ENCODE measurements around the gene CPT1B. TPM values are rescaled to one million over a fixed set of nuclear protein-coding genes. Genes with fewer than 3 reads are reported as not detected.
A peak's percentile ranks its signal among the peaks of the same experiment; 100 is the strongest.

CPT1B gene
- total RNA-seq, 2 experiments from 2014 or later = 77.4 to 80.9 TPM

DNA sequence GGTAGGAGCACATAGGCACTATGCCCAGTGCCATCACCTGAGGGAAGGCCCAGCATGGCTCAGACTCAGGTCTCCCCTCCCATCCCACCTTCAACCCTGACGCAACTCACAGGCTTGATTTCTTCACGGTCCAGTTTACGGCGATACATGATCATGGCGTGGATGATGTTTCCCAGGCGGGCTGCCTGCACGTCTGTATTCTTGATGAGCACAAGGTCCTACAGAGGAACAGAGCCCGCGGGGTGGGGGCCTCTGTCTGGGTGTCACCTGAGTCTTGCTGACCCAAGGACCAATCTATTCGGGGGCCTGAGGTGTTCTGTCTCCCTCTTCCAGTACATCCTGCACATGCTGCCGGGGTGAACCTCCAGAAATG, 3.9 kb downstream of the CPT1B start:
- H3K36me3 Mint-ChIP-seq (ENCODE audit: low read depth) = peaks cover 29% of the 10 kb centered on the region
- DNase-seq (no peak), ATAC-seq (no peak)
- H3K9me3 Mint-ChIP-seq (ENCODE audit: insufficient read depth) = no peaks in the 10 kb centered on the region
- H3K4me1 Mint-ChIP-seq (ENCODE audit: low read depth) = peaks cover 17% of the 10 kb centered on the region
- ChIA-PET CTCF (interaction anchor here (1.2 kb wide), 1 partner anchor 8 kb away, joined by 3 read pairs; no protein-coding TSS in a partner anchor), POLR2A (interaction anchor here (1.5 to 3.0 kb wide), 2 partner anchors 11 to 49 kb away, joined by 4 to 14 read pairs; partner anchors contain the start of genes SCO2 and SYCE3)
- H3K27me3 Mint-ChIP-seq (ENCODE audit: low read depth) = no peaks in the 10 kb centered on the region
- no peak overlapping the region for H3K27ac Mint-ChIP-seq
- H3K4me3 Mint-ChIP-seq = no peak overlapping the region

DNA sequence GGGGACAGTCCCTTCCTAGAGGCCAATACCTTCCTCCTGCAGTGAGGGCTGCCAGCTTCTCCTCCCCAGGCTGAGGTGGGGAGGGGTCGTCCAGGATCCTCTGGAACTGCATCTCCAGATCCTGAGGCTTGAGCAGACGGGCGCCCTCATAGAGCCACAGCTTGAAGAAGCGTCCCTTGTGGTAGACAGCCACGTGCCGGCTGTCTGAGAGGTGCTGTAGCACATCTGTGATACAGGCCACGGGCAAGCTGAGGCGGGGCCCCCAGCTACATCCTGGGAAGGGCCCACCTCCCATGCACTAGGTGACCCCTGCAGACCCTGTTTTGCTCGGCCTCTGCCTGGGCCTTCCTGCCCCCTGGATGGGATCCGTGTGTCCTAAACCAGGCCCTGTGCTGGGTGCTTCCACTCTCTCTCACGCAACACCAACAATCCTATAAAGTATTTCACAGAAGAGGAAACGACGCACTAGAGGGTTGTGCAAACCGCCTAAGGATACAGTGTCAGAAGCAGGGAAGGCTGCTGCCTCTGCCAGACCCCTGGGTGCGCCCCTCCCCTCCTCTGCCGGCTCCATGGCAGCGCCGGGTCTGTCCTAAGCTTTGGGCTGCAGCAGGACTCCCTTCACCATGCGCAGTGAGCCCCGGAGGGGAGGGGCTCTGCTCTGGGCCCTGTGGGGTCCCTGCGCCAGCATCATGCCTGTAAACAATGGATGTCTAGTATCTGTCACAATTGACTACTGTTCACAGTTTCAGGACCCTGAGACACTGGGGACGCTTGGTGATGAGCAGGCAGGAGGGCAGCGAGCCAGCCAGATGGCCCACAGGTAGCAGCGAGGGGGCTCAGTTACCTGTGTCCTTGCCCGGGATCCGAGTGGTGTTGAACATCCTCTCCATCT, 4.5 kb downstream of the CPT1B start:
- CTCF ChIA-PET = interaction anchor here (1.0 to 1.4 kb wide), 3 partner anchors 8 to 48 kb away, joined by 3 to 5 read pairs (median 4); partner anchors contain the start of genes CHKB and SCO2
- Mint-ChIP-seq H3K27me3 (ENCODE audit: low read depth) (no peaks in the 10 kb centered on the region), H3K36me3 (ENCODE audit: low read depth) (peaks cover 34% of the 10 kb centered on the region), H3K9me3 (ENCODE audit: insufficient read depth) (no peaks in the 10 kb centered on the region), H3K4me3 (no peak overlapping the region), H3K4me1 (ENCODE audit: low read depth) (peaks cover 11% of the 10 kb centered on the region), H3K27ac (no peak overlapping the region)
- no peak for DNase-seq
- ATAC-seq = no peak
- POLR2A ChIA-PET = interaction anchor here (0.8 to 3.0 kb wide), 2 partner anchors 10 to 129 kb away, joined by 3 to 14 read pairs; partner anchors contain the start of gene SYCE3

DNA sequence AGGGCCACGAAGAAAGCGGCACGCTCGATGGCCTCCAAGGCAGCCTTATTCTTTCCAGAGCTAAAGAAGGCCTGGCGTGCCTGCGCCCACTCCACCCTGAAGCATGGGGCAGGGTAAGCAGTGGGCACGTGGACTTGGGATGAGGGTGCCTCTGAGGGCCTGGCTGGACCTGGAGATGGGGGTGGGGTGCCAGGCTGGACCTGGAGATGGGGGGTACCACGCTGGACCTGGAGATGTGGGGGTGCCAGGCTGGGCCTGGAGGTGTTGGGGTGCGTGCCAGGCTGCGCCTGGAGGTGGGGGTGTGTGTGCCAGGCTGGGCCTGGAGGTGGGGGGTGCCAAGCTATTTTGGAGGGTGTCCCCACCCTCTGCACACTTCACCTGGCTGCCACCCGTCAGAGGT, 5.3 kb downstream of the CPT1B start:
- POLR2A ChIA-PET = interaction anchor here (0.8 to 3.0 kb wide), 2 partner anchors 9 to 128 kb away, joined by 3 to 14 read pairs; partner anchors contain the start of gene SYCE3
- peaks cover 8% of the 10 kb centered on the region for H3K4me1 Mint-ChIP-seq (ENCODE audit: low read depth)

DNA sequence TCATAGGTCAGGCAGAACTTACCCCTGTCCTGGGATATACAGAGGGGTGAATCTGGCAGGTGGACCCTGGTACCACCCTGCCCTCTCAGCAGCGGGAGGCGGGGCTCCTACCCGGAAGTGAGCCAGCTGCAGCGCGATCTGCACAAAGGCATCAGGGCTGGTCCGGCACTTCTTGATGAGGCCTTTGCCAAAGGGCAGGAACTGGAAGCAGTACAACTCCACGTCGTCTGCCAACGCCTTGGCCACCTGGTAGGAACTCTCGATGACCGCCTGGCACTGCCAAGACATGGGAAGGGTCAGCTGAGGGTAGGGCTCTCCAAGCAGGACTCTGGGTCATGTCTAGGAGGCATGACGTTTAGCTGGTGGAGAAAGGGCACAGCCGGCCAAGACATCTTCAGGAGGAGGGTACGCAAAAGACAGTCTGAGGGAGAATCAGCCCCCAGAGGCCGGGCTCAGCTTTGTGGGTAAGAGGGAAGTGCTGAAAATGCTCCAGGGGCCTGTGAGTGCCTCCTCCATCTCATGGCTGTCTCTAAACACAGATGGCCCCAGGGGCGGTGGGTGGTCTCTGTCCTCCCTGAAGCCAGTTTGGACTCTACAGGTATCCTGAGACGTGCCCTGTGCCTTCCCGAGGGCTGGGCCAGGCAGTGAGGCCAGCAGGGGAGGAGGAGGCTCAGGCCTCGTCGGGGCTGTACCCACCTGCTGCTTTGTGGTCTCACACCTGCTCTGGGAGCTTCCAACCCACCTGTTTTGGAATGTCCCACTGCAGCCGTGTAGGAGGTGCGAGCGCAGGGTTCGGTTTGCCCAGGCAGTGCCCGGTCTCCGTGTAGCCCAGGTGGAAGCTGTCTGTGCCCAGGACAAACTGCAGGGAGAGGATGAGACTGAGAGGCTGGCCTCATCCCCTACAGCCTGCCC, 6.7 kb downstream of the CPT1B start:
- Mint-ChIP-seq H3K9me3 (ENCODE audit: insufficient read depth) (no peaks in the 10 kb centered on the region), H3K4me1 (ENCODE audit: low read depth) (no peaks in the 10 kb centered on the region), H3K36me3 (ENCODE audit: low read depth) (peaks cover 29% of the 10 kb centered on the region), H3K27ac (no peak overlapping the region), H3K27me3 (ENCODE audit: low read depth) (no peaks in the 10 kb centered on the region), H3K4me3 (no peak overlapping the region)
- ATAC-seq = no peak
- ChIA-PET CTCF (interaction anchor here (1.4 kb wide), 1 partner anchor 11 kb away, joined by 5 read pairs; the partner anchor contains the start of gene CHKB), POLR2A (interaction anchor here (0.8 to 3.0 kb wide), 3 partner anchors 8 to 46 kb away, joined by 4 to 14 read pairs (median 5); partner anchors contain the start of genes SCO2 and SYCE3)
- DNase-seq = no peak

More for the DNA sequence above, 5.3 kb downstream of the CPT1B start:
- Mint-ChIP-seq H3K27ac (no peak overlapping the region), H3K4me3 (no peak overlapping the region), H3K9me3 (ENCODE audit: insufficient read depth) (no peaks in the 10 kb centered on the region), H3K27me3 (ENCODE audit: low read depth) (no peaks in the 10 kb centered on the region), H3K36me3 (ENCODE audit: low read depth) (peaks cover 34% of the 10 kb centered on the region)
- ATAC-seq (no peak), DNase-seq (no peak)
- CTCF ChIA-PET = interaction anchor here (1.0 to 1.4 kb wide), 2 partner anchors 10 to 47 kb away, joined by 4 to 5 read pairs; partner anchors contain the start of genes CHKB and SCO2

DNA sequence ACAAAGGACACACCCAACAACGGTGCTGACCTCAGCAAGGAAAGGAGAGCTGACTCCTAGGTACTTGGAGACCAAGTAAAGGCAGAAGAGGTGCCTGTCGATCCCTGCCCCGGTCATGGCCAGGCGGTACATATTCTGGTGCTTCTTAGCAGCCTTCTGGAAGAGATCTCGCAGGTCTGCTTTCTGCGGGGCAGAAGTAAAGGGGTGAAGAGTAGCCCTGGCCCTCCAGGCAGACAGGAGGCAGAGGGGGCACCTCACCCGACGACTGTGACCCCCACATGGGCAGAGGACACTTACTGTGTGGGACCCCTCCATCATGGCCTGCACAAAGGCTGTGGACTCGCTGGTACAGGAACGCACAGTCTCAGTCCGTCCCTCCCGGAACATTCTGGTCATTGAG, 7.4 kb downstream of the CPT1B start:
- no peak for DNase-seq
- H3K4me1 Mint-ChIP-seq (ENCODE audit: low read depth) = no peaks in the 10 kb centered on the region
- no peak overlapping the region for H3K27ac Mint-ChIP-seq
- no peak for ATAC-seq
- H3K9me3 Mint-ChIP-seq (ENCODE audit: insufficient read depth) = no peaks in the 10 kb centered on the region
- CTCF ChIA-PET = no interaction called here
- H3K36me3 Mint-ChIP-seq (ENCODE audit: low read depth) = peaks cover 28% of the 10 kb centered on the region
- POLR2A ChIA-PET = interaction anchor here (0.6 kb wide), 1 partner anchor 454 kb away, joined by 3 read pairs; no protein-coding TSS in a partner anchor
- no peaks in the 10 kb centered on the region for H3K27me3 Mint-ChIP-seq (ENCODE audit: low read depth)
- no peak overlapping the region for H3K4me3 Mint-ChIP-seq

DNA sequence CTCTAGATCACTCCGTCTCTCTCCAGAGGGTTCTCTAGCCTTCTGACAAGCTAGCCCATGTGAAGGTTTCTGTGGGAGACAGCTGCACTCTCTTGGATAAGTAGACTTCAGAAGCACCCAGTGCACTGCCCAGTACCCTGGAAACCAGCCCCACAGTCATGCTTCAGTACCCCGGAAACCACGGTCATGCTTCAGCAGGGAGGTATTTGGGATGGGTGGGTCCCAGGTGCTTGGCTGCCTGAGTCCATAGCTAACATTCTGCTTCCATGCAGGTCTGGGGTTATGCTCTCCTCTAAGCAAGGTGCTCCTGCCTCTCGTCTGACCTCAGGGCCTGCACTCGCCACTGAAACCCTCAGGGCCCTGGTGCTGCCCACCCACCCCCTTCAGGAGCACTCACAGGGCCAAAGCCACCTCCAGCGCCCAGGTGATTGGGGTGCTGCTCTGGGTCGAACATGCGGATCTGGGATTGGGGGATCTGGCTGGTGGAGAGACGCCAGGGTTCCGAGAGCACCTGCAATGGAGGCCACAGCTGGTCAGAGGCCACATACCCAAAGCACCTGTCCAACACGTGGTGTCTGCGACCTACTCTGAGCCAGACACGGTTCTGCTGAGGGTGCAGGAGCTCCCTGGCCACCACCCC, 8.2 kb downstream of the CPT1B start:
- POLR2A ChIA-PET = interaction anchor here (0.6 to 1.6 kb wide), 3 partner anchors 25 to 453 kb away, joined by 3 to 7 read pairs (median 3); partner anchors contain the start of gene KLHDC7B
- CTCF ChIA-PET = no interaction called here
- Mint-ChIP-seq H3K27me3 (ENCODE audit: low read depth) (no peaks in the 10 kb centered on the region), H3K4me3 (no peak overlapping the region), H3K27ac (no peak overlapping the region), H3K4me1 (ENCODE audit: low read depth) (no peaks in the 10 kb centered on the region), H3K36me3 (ENCODE audit: low read depth) (peaks cover 28% of the 10 kb centered on the region), H3K9me3 (ENCODE audit: insufficient read depth) (no peaks in the 10 kb centered on the region)
- no peak for ATAC-seq
- DNase-seq = no peak

DNA sequence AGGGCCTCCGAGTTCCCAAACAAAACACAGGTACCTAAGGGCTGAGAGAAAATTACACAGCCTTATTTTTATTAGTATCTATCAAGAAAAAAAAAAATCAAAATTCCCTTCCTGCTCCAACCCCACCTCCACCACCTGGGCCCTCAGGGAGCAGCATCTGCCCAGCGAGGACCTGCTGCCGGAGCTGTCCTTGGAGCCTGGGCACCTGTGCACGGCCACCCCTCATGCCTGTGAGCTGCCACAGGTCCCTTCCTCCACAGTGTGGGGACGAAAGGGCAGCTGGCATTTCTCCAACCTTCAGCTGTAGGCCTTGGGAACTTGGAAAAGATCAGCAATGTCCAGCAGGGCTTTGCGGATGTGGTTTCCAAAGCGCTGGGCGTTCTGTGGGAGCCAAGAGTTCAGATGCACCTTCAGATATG, 9.2 kb downstream of the CPT1B start:
- CTCF ChIA-PET = no interaction called here
- Mint-ChIP-seq H3K27me3 (ENCODE audit: low read depth) (peaks cover 5% of the 10 kb centered on the region), H3K27ac (no peak overlapping the region), H3K36me3 (ENCODE audit: low read depth) (peaks cover 28% of the 10 kb centered on the region), H3K9me3 (ENCODE audit: insufficient read depth) (no peaks in the 10 kb centered on the region), H3K4me3 (no peak overlapping the region), H3K4me1 (ENCODE audit: low read depth) (no peaks in the 10 kb centered on the region)
- POLR2A ChIA-PET = interaction anchor here (0.8 to 1.6 kb wide), 2 partner anchors 24 to 30 kb away, joined by 3 to 7 read pairs; partner anchors contain the start of gene KLHDC7B
- ATAC-seq (no peak), DNase-seq (no peak)

DNA sequence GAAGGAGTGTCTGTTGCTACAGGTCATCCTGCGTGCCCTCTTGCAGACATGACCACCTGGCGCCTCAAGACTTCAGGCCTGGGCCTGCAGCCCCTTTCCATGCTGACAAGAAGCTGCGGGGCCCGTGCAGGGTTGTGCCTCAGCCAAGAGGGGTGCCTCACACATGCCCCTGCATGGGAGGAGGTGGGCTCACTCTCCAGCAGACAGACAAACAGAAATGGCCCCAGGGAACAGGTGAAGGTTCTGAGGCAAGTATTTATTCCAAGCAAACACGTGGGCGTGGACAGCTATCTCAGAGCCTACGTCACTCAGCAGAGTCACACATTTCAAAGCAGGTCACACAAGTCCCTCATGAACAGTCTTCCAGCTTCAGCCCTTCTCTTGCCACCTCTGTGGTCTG, 9.6 kb downstream of the CPT1B start:
- peaks cover 28% of the 10 kb centered on the region for H3K36me3 Mint-ChIP-seq (ENCODE audit: low read depth)
- H3K4me1 Mint-ChIP-seq (ENCODE audit: low read depth) = peaks cover 3% of the 10 kb centered on the region
- DNase-seq (no peak), ATAC-seq (no peak)
- no peak overlapping the region for H3K4me3 Mint-ChIP-seq
- no peak overlapping the region for H3K27ac Mint-ChIP-seq
- POLR2A ChIA-PET = no interaction called here
- CTCF ChIA-PET = no interaction called here
- H3K9me3 Mint-ChIP-seq (ENCODE audit: insufficient read depth) = no peaks in the 10 kb centered on the region
- H3K27me3 Mint-ChIP-seq (ENCODE audit: low read depth) = peaks cover 6% of the 10 kb centered on the region

DNA sequence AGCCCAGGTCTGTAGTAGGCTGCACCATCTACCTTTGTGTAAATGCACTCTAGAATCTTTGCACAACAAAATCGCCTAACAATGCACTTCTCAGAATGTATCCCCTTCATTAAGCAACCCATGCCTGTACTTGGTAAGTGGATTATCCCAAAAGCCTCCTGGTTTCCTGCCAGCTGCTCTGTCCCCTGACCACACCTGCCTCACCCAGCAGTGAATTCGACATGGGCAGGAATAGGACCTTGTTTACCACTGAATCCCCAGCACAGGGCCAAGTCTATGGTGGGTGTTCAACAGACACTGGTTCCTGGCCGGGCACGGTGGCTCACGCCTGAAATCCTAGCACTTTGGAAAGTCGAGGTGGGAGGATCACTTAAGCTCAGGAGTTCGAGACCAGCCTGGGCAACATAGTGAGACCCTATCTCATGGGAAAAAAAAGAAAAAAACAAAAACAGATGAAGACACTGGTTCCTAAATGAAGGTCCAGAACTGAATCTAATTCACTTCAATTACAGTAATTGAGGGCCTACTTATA, 10.4 kb downstream of the CPT1B start:
- H3K27me3 Mint-ChIP-seq (ENCODE audit: low read depth) = peaks cover 6% of the 10 kb centered on the region
- H3K4me1 Mint-ChIP-seq (ENCODE audit: low read depth) = peaks cover 11% of the 10 kb centered on the region
- CTCF ChIA-PET = no interaction called here
- ATAC-seq = no peak
- POLR2A ChIA-PET = no interaction called here
- peaks cover 28% of the 10 kb centered on the region for H3K36me3 Mint-ChIP-seq (ENCODE audit: low read depth)
- H3K27ac Mint-ChIP-seq = no peak overlapping the region
- H3K4me3 Mint-ChIP-seq = no peak overlapping the region
- H3K9me3 Mint-ChIP-seq (ENCODE audit: insufficient read depth) = no peaks in the 10 kb centered on the region
- DNase-seq = no peak

DNA sequence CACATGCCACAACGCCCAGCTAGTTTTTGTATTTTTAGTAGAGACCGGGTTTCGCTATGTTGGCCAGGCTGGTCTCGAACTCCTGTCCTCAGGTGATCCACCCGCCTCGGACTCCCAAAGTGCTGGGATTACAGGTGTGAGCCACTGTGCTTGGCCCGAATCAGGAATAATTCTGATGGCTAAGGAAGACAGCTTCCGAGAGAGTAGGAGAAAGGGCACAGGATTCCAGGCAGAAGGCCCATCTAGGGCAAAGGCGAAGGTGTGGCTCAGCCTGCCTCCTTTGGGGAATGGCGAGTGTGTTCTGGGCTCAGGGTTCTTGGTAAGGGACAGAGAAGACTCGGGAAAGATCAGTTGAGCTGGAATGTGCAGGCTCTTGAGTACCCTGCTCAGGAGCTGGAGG, 13.9 kb downstream of the CPT1B start:
- POLR2A ChIA-PET = interaction anchor here (1.2 to 3.3 kb wide), 6 partner anchors 9 to 39 kb away, joined by 3 to 58 read pairs (median 13); partner anchors contain the start of genes SCO2 and TYMP
- Mint-ChIP-seq H3K4me1 (ENCODE audit: low read depth) (peaks cover 19% of the 10 kb centered on the region), H3K9me3 (ENCODE audit: insufficient read depth) (no peaks in the 10 kb centered on the region), H3K27me3 (ENCODE audit: low read depth) (peaks cover 11% of the 10 kb centered on the region), H3K27ac (no peak overlapping the region), H3K4me3 (peak overlapping the region; percentile 10), H3K36me3 (ENCODE audit: low read depth) (peaks cover 13% of the 10 kb centered on the region)
- ATAC-seq (no peak), DNase-seq (no peak)
- CTCF ChIA-PET = interaction anchor here (1.4 to 4.2 kb wide), 8 partner anchors 15 to 57 kb away, joined by 3 to 57 read pairs (median 12); partner anchors contain the start of genes KLHDC7B and SCO2
